Lung (tissue), 12 donors: Measurements from ENCODE around the gene COL8A2. TPM values are rescaled to one million over a fixed set of nuclear protein-coding genes. Genes with fewer than 3 reads are reported as not detected.

Source experiments
- ATAC-seq: fragments of 200-7000 bp; cut with Tn5 transposase; one replicate; pipeline ENCODE4 v1.9.1; 2020; ENCODE audit warnings: moderate number of reproducible peaks; ENCODE audit not compliant: insufficient read depth, low FRiP score
- DNase-seq, 3 donors: peaks; one replicate each; pipeline ENCODE4 v3.0.0-alpha.2; 2013 to 2017
- H3K27ac ChIP-seq, 2 donors: one replicate each; pipeline ENCODE4 v1.5.1; 2013; ENCODE audit warnings: mild to moderate bottlenecking in 2 of 2, moderate library complexity in 2 of 2, control low read depth in 1 of 2, inconsistent platforms in 1 of 2, low read depth in 1 of 2, low read length in 1 of 2
- H3K27me3 ChIP-seq, 3 donors: one replicate each; pipeline ENCODE4 v1.5.1; 2013; ENCODE audit warnings: low read length in 2 of 3; ENCODE audit not compliant: control insufficient read depth in 3 of 3, insufficient read depth in 3 of 3
- H3K36me3 ChIP-seq, 4 donors: one replicate each; pipeline ENCODE4 v1.5.1; 2013; ENCODE audit warnings: low read length in 4 of 4, mild to moderate bottlenecking in 1 of 4, moderate library complexity in 1 of 4; ENCODE audit not compliant: control insufficient read depth in 4 of 4, insufficient read depth in 4 of 4
- H3K4me1 ChIP-seq, 5 donors: one replicate each; pipeline ENCODE4 v1.5.1; 2013; ENCODE audit warnings: low read length in 5 of 5, mild to moderate bottlenecking in 2 of 5, moderate library complexity in 1 of 5; ENCODE audit not compliant: control insufficient read depth in 5 of 5, insufficient read depth in 5 of 5
- H3K4me3 ChIP-seq: one replicate; pipeline ENCODE4 v1.5.1; 2013; ENCODE audit warnings: mild to moderate bottlenecking, control low read depth, moderate library complexity
- H3K9ac ChIP-seq, 2 donors: one replicate each; pipeline ENCODE4 v1.5.1; 2013; ENCODE audit warnings: low read length in 2 of 2, control low read depth in 1 of 2; ENCODE audit not compliant: insufficient read depth in 1 of 2
- H3K9me3 ChIP-seq, 4 donors: one replicate each; pipeline ENCODE4 v1.5.1; 2013; ENCODE audit warnings: low read length in 3 of 4, mild to moderate bottlenecking in 1 of 4, moderate library complexity in 1 of 4; ENCODE audit not compliant: control insufficient read depth in 4 of 4, insufficient read depth in 3 of 4
- WGBS, 2 donors: extraction: QIAGEN DNeasy Blood & Tissue Kit; methylation state at CpG; one replicate each; pipeline ENCODE4 v1.1.7; 2013; 5-methylcytosine and 5-hydroxymethylcytosine counted together
- polyA plus RNA-seq, 2 donors: library from polyadenylated mRNA; stranded (reverse); fragments of 200-250 nt; gene quantifications; one replicate each; pipeline ENCODE4 v1.2.1, GENCODE V29; 2013
- total RNA-seq, 2 donors: library from RNA; depleted of rRNA in 1 of 2; stranded (reverse); fragments of >200 nt in 1 of 2; gene quantifications; one replicate each; pipeline ENCODE4 v1.2.1, GENCODE V29; 2014 to 2021
- TF ChIP-seq, protein P1 (sequence below): IDR thresholded peaks from 2 replicates; pipeline ENCODE4 v1.5.1; 2012; ENCODE audit warnings: mild to moderate bottlenecking; ENCODE audit errors: control extremely low read depth, extremely low read depth
- donor health status: control.
- donor health status: control.
- donor health status: Bipolar disorder and iron deficiency.
- donor health status: healthy.
- donor health status: DM: yes; HTN: yes; CAD: no.

The COL8A2 gene
- total and polyA plus RNA-seq, 4 donors, result 2.0 to 6.0 (median 3.3) TPM

DNA sequence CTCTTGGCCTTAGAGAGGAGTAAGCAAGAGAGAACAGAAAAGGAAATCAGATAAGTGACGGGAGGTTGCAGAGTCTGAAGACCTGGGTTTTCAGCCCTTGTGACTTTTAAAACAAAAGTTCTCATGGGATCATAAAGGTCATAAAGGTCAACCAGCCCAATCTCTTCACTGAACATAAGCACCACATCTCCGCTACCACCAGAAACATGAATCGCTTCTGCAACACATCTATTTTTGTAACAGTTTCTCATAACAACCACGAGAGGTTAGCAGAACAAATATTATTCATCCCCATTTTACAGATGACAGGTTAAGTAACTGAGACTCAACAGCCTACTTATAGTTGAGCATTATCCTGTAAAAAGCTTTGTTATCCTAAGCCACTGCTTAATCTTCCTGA is 18.4 kb upstream of the COL8A2 start:
- peaks cover 0 to 5% (median 1%) of the 10 kb centered on the region in 4 donors for H3K36me3 ChIP-seq
- H3K9ac ChIP-seq, result no peak overlapping the region
- H3K9me3 ChIP-seq, result no peaks in the 10 kb centered on the region
- no peak overlapping the region for H3K4me3 ChIP-seq
- TF ChIP-seq, protein P1, sequence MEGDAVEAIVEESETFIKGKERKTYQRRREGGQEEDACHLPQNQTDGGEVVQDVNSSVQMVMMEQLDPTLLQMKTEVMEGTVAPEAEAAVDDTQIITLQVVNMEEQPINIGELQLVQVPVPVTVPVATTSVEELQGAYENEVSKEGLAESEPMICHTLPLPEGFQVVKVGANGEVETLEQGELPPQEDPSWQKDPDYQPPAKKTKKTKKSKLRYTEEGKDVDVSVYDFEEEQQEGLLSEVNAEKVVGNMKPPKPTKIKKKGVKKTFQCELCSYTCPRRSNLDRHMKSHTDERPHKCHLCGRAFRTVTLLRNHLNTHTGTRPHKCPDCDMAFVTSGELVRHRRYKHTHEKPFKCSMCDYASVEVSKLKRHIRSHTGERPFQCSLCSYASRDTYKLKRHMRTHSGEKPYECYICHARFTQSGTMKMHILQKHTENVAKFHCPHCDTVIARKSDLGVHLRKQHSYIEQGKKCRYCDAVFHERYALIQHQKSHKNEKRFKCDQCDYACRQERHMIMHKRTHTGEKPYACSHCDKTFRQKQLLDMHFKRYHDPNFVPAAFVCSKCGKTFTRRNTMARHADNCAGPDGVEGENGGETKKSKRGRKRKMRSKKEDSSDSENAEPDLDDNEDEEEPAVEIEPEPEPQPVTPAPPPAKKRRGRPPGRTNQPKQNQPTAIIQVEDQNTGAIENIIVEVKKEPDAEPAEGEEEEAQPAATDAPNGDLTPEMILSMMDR, result no peak
- DNase-seq (no peak), ATAC-seq (no peak)
- peaks cover 0 to 8% (median 1%) of the 10 kb centered on the region in 5 donors for H3K4me1 ChIP-seq
- H3K27ac ChIP-seq, result no peak overlapping the region
- 80 to 83% methylated on average over 4 of the region's 4 CpGs for WGBS, 2 donors
- no peaks in the 10 kb centered on the region for H3K27me3 ChIP-seq

DNA sequence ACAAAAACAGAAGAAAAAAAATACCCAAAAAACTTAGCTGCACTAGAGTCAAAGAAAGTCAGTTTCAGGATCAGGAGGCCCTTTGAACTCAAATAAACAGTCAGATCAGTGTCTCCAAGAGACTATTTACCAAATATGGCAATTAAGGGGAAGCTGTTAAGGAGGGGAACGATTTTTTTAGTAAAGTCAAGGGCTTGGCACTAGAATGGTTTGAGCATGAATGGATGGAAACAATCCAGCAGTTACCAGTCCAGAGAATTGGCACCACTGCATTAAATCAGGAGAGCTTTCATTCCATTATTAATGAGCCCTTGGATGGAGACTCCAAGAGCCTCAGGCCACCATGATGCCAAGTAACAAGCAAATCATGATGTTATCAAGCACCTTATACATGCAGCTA is 17.1 kb upstream of the COL8A2 start:
- H3K4me1 ChIP-seq, result peaks cover 0 to 14% (median 0%) of the 10 kb centered on the region in 5 donors
- WGBS, 2 donors, result 10 to 16% methylated on average over 1 of the region's 1 CpG
- TF ChIP-seq, protein P1, result no peak
- ATAC-seq, result no peak
- H3K27me3 ChIP-seq, result no peaks in the 10 kb centered on the region
- peak overlapping the region in 1 of 2 donors; percentile 6 for H3K27ac ChIP-seq
- no peaks in the 10 kb centered on the region for H3K9me3 ChIP-seq
- H3K9ac ChIP-seq, result no peak overlapping the region
- H3K36me3 ChIP-seq, result peaks cover 0 to 12% (median 7%) of the 10 kb centered on the region in 4 donors
- no peak overlapping the region for H3K4me3 ChIP-seq
- DNase-seq, result no peak

DNA sequence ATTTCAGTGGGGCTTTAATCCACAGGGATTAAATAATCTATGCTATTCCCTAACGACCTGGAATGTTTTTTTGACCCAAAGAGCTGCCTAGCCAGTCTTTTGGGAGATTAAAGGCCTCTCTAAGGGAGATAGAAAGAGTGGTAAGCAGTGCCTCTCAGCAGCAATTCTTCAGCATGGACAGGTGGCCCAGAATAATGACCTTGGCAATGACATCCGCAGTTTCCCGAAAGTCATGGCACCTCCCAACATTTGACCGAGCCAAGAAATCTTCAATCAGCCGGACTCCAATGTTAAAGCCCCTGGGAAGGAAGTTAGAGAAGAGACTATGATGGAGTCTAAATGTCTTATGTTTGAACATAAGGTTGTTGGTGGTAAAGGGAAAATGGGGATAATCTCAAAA is 14.5 kb upstream of the COL8A2 start:
- no peak overlapping the region for H3K27ac ChIP-seq
- no peak for DNase-seq
- TF ChIP-seq, protein P1, result no peak
- no peak overlapping the region for H3K9ac ChIP-seq
- H3K9me3 ChIP-seq, result no peaks in the 10 kb centered on the region
- no peak overlapping the region for H3K4me3 ChIP-seq
- H3K4me1 ChIP-seq, result peaks cover 0 to 39% (median 0%) of the 10 kb centered on the region in 5 donors
- H3K36me3 ChIP-seq, result peaks cover 0 to 18% (median 7%) of the 10 kb centered on the region in 4 donors
- no peak for ATAC-seq
- 87 to 94% methylated on average over 5 of the region's 5 CpGs for WGBS, 2 donors
- no peaks in the 10 kb centered on the region for H3K27me3 ChIP-seq

DNA sequence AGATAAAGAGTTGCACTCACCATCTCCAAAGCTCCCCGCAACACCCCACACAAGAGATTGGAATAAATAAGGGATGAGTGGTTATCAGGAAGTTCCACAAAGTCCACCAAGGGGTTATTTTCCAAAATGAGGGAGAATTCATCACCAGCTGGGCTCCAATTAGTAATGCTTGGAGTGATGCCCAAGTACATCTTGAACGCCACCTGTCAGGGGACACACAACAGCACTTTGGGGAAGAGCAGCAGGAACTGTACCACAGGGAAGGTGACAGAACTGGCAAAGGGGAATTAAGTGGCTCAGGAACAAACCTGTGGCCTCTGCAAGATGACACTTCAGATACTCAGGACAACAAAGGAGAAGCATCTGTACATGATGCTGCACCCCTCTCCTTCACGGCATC is 12.8 kb upstream of the COL8A2 start:
- peaks cover 0 to 39% (median 0%) of the 10 kb centered on the region in 5 donors for H3K4me1 ChIP-seq
- H3K9ac ChIP-seq, result no peak overlapping the region
- H3K36me3 ChIP-seq, result peaks cover 0 to 18% (median 7%) of the 10 kb centered on the region in 4 donors
- no peaks in the 10 kb centered on the region for H3K9me3 ChIP-seq
- no peaks in the 10 kb centered on the region for H3K27me3 ChIP-seq
- DNase-seq (no peak), ATAC-seq (no peak)
- H3K27ac ChIP-seq, result no peak overlapping the region
- whole genome bisulfite sequencing, 2 donors, result 87 to 95% methylated on average over 3 of the region's 3 CpGs
- H3K4me3 ChIP-seq, result no peak overlapping the region
- TF ChIP-seq, protein P1, result no peak
